OCI-LY7 (cell line): Measurements from ENCODE around the gene STPG4. TPM values are rescaled to one million over a fixed set of nuclear protein-coding genes. Genes with fewer than 3 reads are reported as not detected.

ENCODE experiments used
- BruUV-seq: library from RNA; stranded (reverse); fragments of 400-500 nt; replicated peaks from 2 replicates; lab custom pipeline; 2021; lab: Mats Ljungman, UMichigan
- CTCF ChIA-PET: fragments of 300-600 bp; sonication (Branson Sonifier 250); formaldehyde crosslinking; loops from one replicate; lab custom pipeline; 2022; ENCODE audit warnings: antibody characterized with exemption; ENCODE audit not compliant: unreplicated experiment; lab: Charles Lee
- POLR2A ChIA-PET: fragments of 300-600 bp; sonication (Branson Sonifier 250); formaldehyde crosslinking; loops from one replicate; lab custom pipeline; 2022; ENCODE audit warnings: antibody characterized with exemption; lab: Charles Lee
- DNase-seq: peaks from one replicate; pipeline ENCODE4 v3.0.0-alpha.2; 2015; ENCODE audit warnings: low spot score
- H2AFZ ChIP-seq: fragments of 200-600 bp; sonication (generic), shearing (Covaris generic); 2 replicates; pipeline ENCODE4 v1.6.1; 2014; ENCODE audit warnings: mild to moderate bottlenecking, antibody characterized with exemption, low read length, moderate library complexity
- H3K27ac ChIP-seq: fragments of 200-600 bp; sonication (generic); 2 replicates; pipeline ENCODE4 v1.5.1; 2014; ENCODE audit warnings: mixed run types, low read depth, mild to moderate bottlenecking, moderate library complexity, low read length, inconsistent platforms; ENCODE audit not compliant: poor library complexity, severe bottlenecking
- H3K36me3 ChIP-seq: fragments of 200-600 bp; sonication (generic); 2 replicates; pipeline ENCODE4 v1.6.1; 2014; ENCODE audit warnings: mild to moderate bottlenecking, antibody characterized with exemption, low read length, moderate library complexity, mixed read lengths; ENCODE audit not compliant: insufficient read depth
- H3K4me1 ChIP-seq: fragments of 200-600 bp; sonication (generic); 2 replicates; pipeline ENCODE4 v1.5.1; 2014; ENCODE audit warnings: mild to moderate bottlenecking, low read length; ENCODE audit not compliant: insufficient read depth, poor library complexity, severe bottlenecking
- H3K4me2 ChIP-seq: fragments of 200-600 bp; sonication (generic); 2 replicates; pipeline ENCODE4 v1.6.1; 2014; ENCODE audit warnings: mild to moderate bottlenecking, low read length
- H3K4me3 ChIP-seq: fragments of 200-600 bp; sonication (generic); 2 replicates; pipeline ENCODE4 v1.5.1; 2014; ENCODE audit warnings: mild to moderate bottlenecking, low read depth, low read length; ENCODE audit not compliant: poor library complexity, severe bottlenecking
- H3K79me2 ChIP-seq: fragments of 200-600 bp; sonication (generic); 2 replicates; pipeline ENCODE4 v1.6.1; 2016; ENCODE audit warnings: low read depth, mild to moderate bottlenecking, low read length, moderate library complexity, mixed read lengths; ENCODE audit not compliant: insufficient read depth
- H3K9me2 ChIP-seq: fragments of 200-600 bp; sonication (generic); 2 replicates; pipeline ENCODE4 v1.6.1; 2016; ENCODE audit warnings: mild to moderate bottlenecking, low read length, mixed read lengths; ENCODE audit not compliant: insufficient read depth
- H3K9me3 ChIP-seq: fragments of 200-600 bp; sonication (generic); 2 replicates; pipeline ENCODE4 v1.6.1; 2014; ENCODE audit warnings: mild to moderate bottlenecking, mixed run types, low read length, mixed read lengths
- H4K20me1 ChIP-seq: fragments of 200-600 bp; sonication (generic); 2 replicates; pipeline ENCODE4 v1.6.1; 2014; ENCODE audit warnings: mild to moderate bottlenecking, antibody characterized with exemption, low read length, moderate library complexity, mixed read lengths; ENCODE audit not compliant: insufficient read depth
- EZH2phosphoT487 ChIP-seq: fragments of 200-600 bp; sonication (generic); IDR thresholded peaks from 2 replicates; pipeline ENCODE4 v1.6.1; 2018; ENCODE audit warnings: low read depth, borderline replicate concordance, mild to moderate bottlenecking, mixed run types, antibody characterized with exemption, low read length, moderate library complexity, mixed read lengths
- intact Hi-C: fragments of 100-400 bp; cut with micrococcal nuclease; formaldehyde crosslinking; loops from one replicate; pipeline ENCODE4 v1.10.0; 2022; ENCODE audit not compliant: unreplicated experiment
- total RNA-seq, 2 experiments: library from RNA; depleted of rRNA in 1 of 2; stranded (reverse); fragments of >200 nt in 1 of 2; shearing (Covaris generic) in 1 of 2; gene quantifications; 2 replicates each; pipeline ENCODE4 v1.2.3, GENCODE V29; 2014 to 2022
- TF ChIP-seq, protein P1 (sequence below): fragments of 200-600 bp; sonication (generic); conservative IDR thresholded peaks from 2 replicates; pipeline ENCODE4 v1.5.1; 2014; ENCODE audit warnings: mild to moderate bottlenecking, antibody characterized with exemption, low read length, moderate library complexity, mixed read lengths

Gene STPG4
- total RNA-seq, 2 experiments from 2014 or later = 0.68 TPM; not detected in 1

DNA sequence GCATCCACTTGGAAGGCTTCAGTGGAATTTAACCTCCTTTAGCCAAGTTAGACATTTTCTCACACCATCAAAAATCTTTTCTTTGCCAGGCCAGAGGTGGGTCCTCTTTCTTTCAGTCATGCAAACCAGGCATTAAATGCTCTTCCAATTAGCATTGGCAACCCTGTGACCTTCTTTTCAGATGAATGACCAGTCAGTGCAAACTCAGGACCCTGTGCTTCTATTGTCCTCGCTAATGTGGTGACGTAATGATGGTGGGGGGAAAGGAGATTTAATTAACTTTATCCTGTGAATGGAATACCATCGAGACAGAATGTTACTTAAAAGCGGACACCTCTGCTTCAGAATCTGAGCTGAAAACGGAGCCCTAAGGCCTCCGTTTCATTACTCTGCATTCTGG lies 23.2 kb upstream of the STPG4 start:
- no peak for TF ChIP-seq EZH2phosphoT487
- TF ChIP-seq, protein P1, sequence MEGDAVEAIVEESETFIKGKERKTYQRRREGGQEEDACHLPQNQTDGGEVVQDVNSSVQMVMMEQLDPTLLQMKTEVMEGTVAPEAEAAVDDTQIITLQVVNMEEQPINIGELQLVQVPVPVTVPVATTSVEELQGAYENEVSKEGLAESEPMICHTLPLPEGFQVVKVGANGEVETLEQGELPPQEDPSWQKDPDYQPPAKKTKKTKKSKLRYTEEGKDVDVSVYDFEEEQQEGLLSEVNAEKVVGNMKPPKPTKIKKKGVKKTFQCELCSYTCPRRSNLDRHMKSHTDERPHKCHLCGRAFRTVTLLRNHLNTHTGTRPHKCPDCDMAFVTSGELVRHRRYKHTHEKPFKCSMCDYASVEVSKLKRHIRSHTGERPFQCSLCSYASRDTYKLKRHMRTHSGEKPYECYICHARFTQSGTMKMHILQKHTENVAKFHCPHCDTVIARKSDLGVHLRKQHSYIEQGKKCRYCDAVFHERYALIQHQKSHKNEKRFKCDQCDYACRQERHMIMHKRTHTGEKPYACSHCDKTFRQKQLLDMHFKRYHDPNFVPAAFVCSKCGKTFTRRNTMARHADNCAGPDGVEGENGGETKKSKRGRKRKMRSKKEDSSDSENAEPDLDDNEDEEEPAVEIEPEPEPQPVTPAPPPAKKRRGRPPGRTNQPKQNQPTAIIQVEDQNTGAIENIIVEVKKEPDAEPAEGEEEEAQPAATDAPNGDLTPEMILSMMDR = no peak
- DNase-seq = no peak
- no peak overlapping the region for H3K27ac ChIP-seq
- ChIA-PET CTCF (interaction anchor here (0.6 kb wide), 1 partner anchor 14 kb away, joined by 4 read pairs; no protein-coding TSS in a partner anchor), POLR2A (interaction anchor here (0.7 to 1.0 kb wide), 2 partner anchors 9 to 474 kb away, joined by 3 to 7 read pairs; no protein-coding TSS in a partner anchor)
- no peaks in the 10 kb centered on the region for H3K9me2 ChIP-seq
- peaks cover 26% of the 10 kb centered on the region for H3K36me3 ChIP-seq
- intact Hi-C loops = no loop called here
- H2AFZ ChIP-seq = no peak overlapping the region; the same call in 1 of the 2 replicates
- no peak overlapping the region for H3K4me2 ChIP-seq
- no peak overlapping the region for H3K4me3 ChIP-seq
- peaks cover 21% of the 10 kb centered on the region for H4K20me1 ChIP-seq
- no peaks in the 10 kb centered on the region for H3K9me3 ChIP-seq
- BruUV-seq = no TSS peak
- peaks cover 28% of the 10 kb centered on the region for H3K79me2 ChIP-seq
- peaks cover 31% of the 10 kb centered on the region for H3K4me1 ChIP-seq

DNA sequence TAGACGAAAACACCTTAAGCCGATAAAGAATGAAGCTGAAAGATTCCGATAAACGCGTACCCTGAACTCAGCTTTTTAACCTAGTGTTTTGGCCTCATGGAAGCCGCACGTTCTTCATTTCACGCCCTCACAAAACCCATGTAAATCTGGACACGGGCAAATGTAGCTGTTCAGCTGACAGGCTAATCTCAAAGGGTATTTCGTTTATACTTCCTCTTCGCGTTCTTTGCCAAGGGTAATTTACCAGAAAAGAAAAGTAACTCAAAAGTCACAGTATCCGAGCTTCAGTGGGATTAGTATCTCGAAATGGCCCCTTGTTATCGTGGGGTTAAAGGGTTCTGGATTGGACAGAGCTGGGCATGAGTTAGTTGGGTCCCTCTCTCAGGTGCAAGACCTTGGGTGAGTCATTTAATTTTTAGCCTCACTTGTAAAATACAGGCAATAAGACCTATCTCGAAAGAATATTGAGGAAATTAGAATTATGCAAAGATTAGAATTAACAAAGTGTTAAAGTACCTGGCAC lies 22.0 kb upstream of the STPG4 start:
- Histone ChIP-seq H3K9me3 (no peaks in the 10 kb centered on the region), H2AFZ (peak overlapping the region; percentile 90), H3K4me3 (peak overlapping the region; percentile 98), H3K4me1 (peaks cover 42% of the 10 kb centered on the region), H3K79me2 (peaks cover 41% of the 10 kb centered on the region), H4K20me1 (peaks cover 30% of the 10 kb centered on the region), H3K9me2 (no peaks in the 10 kb centered on the region), H3K4me2 (peak overlapping the region; percentile 83), H3K36me3 (peaks cover 38% of the 10 kb centered on the region), H3K27ac (peak overlapping the region; percentile 92)
- intact Hi-C loops = no loop called here
- DNase-seq = no peak
- ChIA-PET CTCF (no interaction called here), POLR2A (interaction anchor here (1.1 kb wide), 1 partner anchor 21 kb away, joined by 3 read pairs; no protein-coding TSS in a partner anchor)
- BruUV-seq = TSS peak; percentile 95
- TF ChIP-seq, protein P1 = no peak
- TF ChIP-seq EZH2phosphoT487 = no peak

DNA sequence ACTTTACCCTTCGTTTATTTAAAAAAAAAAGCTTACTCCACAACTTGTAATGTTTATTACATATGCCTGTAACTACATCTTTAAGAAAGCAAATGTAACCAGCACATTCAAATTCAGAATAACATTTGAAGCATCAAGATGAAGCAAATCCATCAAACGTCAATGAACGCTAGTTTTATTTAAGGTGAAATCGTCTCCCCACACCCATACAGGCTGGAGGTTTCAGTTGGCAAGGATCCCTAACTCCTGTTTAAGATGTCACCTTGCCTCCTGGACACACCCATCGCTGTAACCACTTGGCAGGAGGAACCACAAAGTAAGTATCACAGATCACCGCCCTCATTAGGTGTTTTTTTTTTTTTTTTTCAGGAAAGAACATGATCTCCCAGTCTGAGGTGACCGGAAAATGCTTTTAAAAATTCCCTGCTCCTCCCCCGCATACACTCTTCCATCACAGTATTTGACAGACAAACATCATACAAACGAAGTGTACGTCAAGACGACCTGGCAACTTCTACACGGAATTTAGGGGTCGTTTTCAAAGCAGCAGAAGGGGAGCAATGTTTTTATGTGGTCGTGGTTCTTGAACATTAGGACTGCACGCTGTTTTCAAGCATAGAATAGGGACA lies 19.7 kb upstream of the STPG4 start:
- POLR2A ChIA-PET = interaction anchor here (0.7 to 1.4 kb wide), 4 partner anchors 10 to 540 kb away, joined by 3 to 4 read pairs (median 3); no protein-coding TSS in a partner anchor

More for the DNA sequence above, 19.7 kb upstream of the STPG4 start:
- CTCF ChIA-PET = no interaction called here
- no peak for TF ChIP-seq EZH2phosphoT487
- TF ChIP-seq, protein P1 = no peak
- peak overlapping the region; percentile 98 for H3K4me3 ChIP-seq
- peaks cover 60% of the 10 kb centered on the region for H3K36me3 ChIP-seq
- peak overlapping the region; percentile 83 for H3K4me2 ChIP-seq
- peaks cover 63% of the 10 kb centered on the region for H3K79me2 ChIP-seq
- H3K9me2 ChIP-seq = no peaks in the 10 kb centered on the region
- DNase-seq = peak; percentile 53
- H3K27ac ChIP-seq = peak overlapping the region; percentile 92
- no peak overlapping the region for H2AFZ ChIP-seq
- H4K20me1 ChIP-seq = peaks cover 53% of the 10 kb centered on the region
- intact Hi-C loops = no loop called here
- H3K4me1 ChIP-seq = peaks cover 64% of the 10 kb centered on the region
- no peaks in the 10 kb centered on the region for H3K9me3 ChIP-seq
- BruUV-seq = no TSS peak
